ENCODE measurements around the gene KCTD17. TPM values are rescaled to one million over a fixed set of nuclear protein-coding genes. Genes with fewer than 3 reads are reported as not detected.
A peak's percentile ranks its signal among the peaks of the same experiment; 100 is the strongest.

Gene KCTD17
- total RNA-seq, 1 experiment from 2014 or later = 19.8 TPM

DNA sequence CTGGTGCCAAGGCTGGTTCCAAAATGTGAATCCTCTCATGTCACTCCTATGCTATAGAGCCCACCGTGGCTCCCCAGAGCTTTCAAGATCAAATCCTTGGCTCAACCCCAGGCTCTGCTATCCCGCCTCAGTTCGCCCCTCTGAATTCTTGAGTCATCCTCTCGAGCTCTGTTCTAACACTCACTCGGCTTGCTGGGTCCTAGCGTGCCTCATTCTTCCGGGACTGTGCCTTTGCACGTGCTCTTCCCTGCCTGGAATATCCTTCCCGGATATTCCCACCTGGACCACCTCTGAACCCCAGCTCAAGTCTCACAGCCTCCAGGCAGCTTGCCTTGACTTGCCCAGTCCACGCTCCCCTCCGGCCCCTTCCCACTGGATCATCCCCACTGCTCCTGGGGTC lies 13.0 kb downstream of the KCTD17 start:
- Mint-ChIP-seq H3K36me3 (ENCODE audit: insufficient read depth, unreplicated experiment) (no peaks in the 10 kb centered on the region), H3K27me3 (ENCODE audit: unreplicated experiment) (peaks cover 33% of the 10 kb centered on the region), H3K4me1 (ENCODE audit: low read depth, unreplicated experiment) (peaks cover 30% of the 10 kb centered on the region), H3K4me3 (ENCODE audit: low read depth, unreplicated experiment) (no peak overlapping the region), H3K27ac (ENCODE audit: unreplicated experiment) (no peak overlapping the region), H3K9me3 (ENCODE audit: low read depth, unreplicated experiment) (no peaks in the 10 kb centered on the region)
- TF ChIP-seq, protein P1, sequence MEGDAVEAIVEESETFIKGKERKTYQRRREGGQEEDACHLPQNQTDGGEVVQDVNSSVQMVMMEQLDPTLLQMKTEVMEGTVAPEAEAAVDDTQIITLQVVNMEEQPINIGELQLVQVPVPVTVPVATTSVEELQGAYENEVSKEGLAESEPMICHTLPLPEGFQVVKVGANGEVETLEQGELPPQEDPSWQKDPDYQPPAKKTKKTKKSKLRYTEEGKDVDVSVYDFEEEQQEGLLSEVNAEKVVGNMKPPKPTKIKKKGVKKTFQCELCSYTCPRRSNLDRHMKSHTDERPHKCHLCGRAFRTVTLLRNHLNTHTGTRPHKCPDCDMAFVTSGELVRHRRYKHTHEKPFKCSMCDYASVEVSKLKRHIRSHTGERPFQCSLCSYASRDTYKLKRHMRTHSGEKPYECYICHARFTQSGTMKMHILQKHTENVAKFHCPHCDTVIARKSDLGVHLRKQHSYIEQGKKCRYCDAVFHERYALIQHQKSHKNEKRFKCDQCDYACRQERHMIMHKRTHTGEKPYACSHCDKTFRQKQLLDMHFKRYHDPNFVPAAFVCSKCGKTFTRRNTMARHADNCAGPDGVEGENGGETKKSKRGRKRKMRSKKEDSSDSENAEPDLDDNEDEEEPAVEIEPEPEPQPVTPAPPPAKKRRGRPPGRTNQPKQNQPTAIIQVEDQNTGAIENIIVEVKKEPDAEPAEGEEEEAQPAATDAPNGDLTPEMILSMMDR (IDR thresholded peaks at IDR 0.05; ENCODE audit: unreplicated experiment) = no peak
- BruUV-seq (replicated peaks) = no TSS peak
- intact Hi-C loops (cut with micrococcal nuclease; ENCODE audit: unreplicated experiment) = no loop called here
- CTCF ChIA-PET = no interaction called here
- DNase-seq = no peak

DNA sequence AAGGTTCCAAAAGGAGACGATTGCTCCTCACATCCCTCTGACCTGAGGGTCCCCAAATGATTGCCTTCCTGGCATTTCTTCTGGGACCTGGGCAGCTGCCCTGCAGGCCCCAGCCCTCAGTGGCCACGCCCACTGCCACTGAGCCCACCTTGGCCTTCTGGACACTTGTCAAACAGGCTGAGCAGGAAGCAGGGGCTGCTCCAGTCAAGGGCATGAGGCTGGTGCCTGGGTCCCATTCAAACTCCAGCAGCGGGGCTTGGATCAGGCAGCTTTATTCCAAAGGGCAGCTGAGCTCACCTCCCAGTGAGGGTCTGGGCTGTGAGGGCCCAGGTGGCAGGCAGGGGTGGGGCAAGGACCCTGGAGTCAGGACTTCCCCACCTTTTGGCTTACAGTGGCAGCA lies 13.6 kb downstream of the KCTD17 start:
- Mint-ChIP-seq H3K4me3 (ENCODE audit: low read depth, unreplicated experiment) (no peak overlapping the region), H3K27ac (ENCODE audit: unreplicated experiment) (no peak overlapping the region), H3K9me3 (ENCODE audit: low read depth, unreplicated experiment) (no peaks in the 10 kb centered on the region), H3K4me1 (ENCODE audit: low read depth, unreplicated experiment) (peaks cover 30% of the 10 kb centered on the region), H3K36me3 (ENCODE audit: insufficient read depth, unreplicated experiment) (no peaks in the 10 kb centered on the region), H3K27me3 (ENCODE audit: unreplicated experiment) (peaks cover 33% of the 10 kb centered on the region)
- TF ChIP-seq, protein P1 (IDR thresholded peaks at IDR 0.05; ENCODE audit: unreplicated experiment) = no peak
- no TSS peak for BruUV-seq (replicated peaks)
- CTCF ChIA-PET = interaction anchor here (0.5 kb wide), 1 partner anchor 55 kb away, joined by 3 read pairs; no protein-coding TSS in a partner anchor
- DNase-seq = peak; percentile 52
- intact Hi-C loops (cut with micrococcal nuclease; ENCODE audit: unreplicated experiment) = no loop called here

DNA sequence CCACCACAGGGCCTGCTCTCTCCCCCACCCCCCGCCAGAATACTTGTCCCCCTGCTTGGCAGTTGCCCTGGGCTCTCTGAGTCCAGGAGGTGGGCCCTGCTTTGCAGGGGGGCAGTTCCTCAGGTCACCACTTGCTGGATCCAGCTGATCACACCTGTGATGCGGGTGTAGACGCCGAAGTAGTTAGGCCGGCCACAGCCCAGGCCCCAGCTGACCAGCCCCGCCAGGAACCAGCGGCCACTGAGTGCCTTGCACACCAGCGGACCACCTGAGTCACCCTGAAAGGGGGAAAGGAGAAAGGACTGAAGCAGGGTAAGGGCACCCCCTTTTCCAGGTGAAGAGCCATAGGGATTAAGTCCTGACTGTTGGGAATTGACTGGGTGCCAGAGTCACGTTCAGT lies 14.4 kb downstream of the KCTD17 start:
- no peak overlapping the region for H3K27ac Mint-ChIP-seq (ENCODE audit: unreplicated experiment)
- no peaks in the 10 kb centered on the region for H3K9me3 Mint-ChIP-seq (ENCODE audit: low read depth, unreplicated experiment)
- H3K4me3 Mint-ChIP-seq (ENCODE audit: low read depth, unreplicated experiment) = no peak overlapping the region
- peaks cover 30% of the 10 kb centered on the region for H3K4me1 Mint-ChIP-seq (ENCODE audit: low read depth, unreplicated experiment)
- intact Hi-C loops (cut with micrococcal nuclease; ENCODE audit: unreplicated experiment) = no loop called here
- no peak for DNase-seq
- H3K36me3 Mint-ChIP-seq (ENCODE audit: insufficient read depth, unreplicated experiment) = no peaks in the 10 kb centered on the region
- no TSS peak for BruUV-seq (replicated peaks)
- CTCF ChIA-PET = no interaction called here
- H3K27me3 Mint-ChIP-seq (ENCODE audit: unreplicated experiment) = peaks cover 33% of the 10 kb centered on the region
- TF ChIP-seq, protein P1 (IDR thresholded peaks at IDR 0.05; ENCODE audit: unreplicated experiment) = no peak

DNA sequence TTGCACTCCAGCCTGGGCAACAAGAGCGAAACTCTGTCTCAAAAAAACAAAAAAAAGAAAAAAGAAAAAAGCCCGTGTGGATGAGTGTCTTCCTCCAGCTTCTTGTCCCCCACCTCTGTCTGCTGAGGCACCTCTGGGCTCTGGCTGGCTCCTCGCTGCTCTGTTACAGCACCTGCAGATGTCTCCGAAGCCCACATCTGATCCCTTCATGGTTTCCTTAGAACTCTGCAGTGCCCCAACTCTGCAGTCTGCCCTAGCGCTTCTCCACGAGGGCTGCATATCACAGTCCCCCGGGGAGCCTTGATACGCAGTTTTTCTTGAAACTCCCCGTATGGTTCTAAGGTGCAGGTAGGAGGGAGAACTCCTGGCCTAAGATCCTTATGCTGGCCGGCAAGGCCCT lies 15.9 kb downstream of the KCTD17 start:
- Mint-ChIP-seq H3K36me3 (ENCODE audit: insufficient read depth, unreplicated experiment) (no peaks in the 10 kb centered on the region), H3K4me1 (ENCODE audit: low read depth, unreplicated experiment) (peaks cover 30% of the 10 kb centered on the region), H3K4me3 (ENCODE audit: low read depth, unreplicated experiment) (no peak overlapping the region), H3K9me3 (ENCODE audit: low read depth, unreplicated experiment) (no peaks in the 10 kb centered on the region), H3K27me3 (ENCODE audit: unreplicated experiment) (peaks cover 33% of the 10 kb centered on the region), H3K27ac (ENCODE audit: unreplicated experiment) (no peak overlapping the region)
- intact Hi-C loops (cut with micrococcal nuclease; ENCODE audit: unreplicated experiment) = no loop called here
- no TSS peak for BruUV-seq (replicated peaks)
- TF ChIP-seq, protein P1 (IDR thresholded peaks at IDR 0.05; ENCODE audit: unreplicated experiment) = no peak
- no peak for DNase-seq
- CTCF ChIA-PET = interaction anchor here (0.5 kb wide), 1 partner anchor 16 kb away, joined by 5 read pairs; no protein-coding TSS in a partner anchor

Measured in Calu3 (cell line).